H1 (cell line): ENCODE data around the gene ASIP. TPM values are rescaled to one million over a fixed set of nuclear protein-coding genes. Genes with fewer than 3 reads are reported as not detected.

Source experiments
- CTCF ChIA-PET: fragments of 300-600 bp; sonication (Branson Sonifier 250); formaldehyde crosslinking; loops from one replicate; lab custom pipeline; 2021; ENCODE audit not compliant: partially characterized antibody; lab: Charles Lee
- POLR2A ChIA-PET: fragments of 300-600 bp; sonication (Branson Sonifier 250); formaldehyde crosslinking; loops from one replicate; lab custom pipeline; 2021; ENCODE audit warnings: inconsistent platforms; ENCODE audit not compliant: partially characterized antibody; lab: Charles Lee
- DNase-seq, 2 experiments: peaks; one replicate each; pipeline versions ENCODE4 v3.0.0 to v3.0.0-alpha.2; 2010 to 2022; ENCODE audit warnings: low spot score in 2 of 2, low read depth in 1 of 2, mixed read lengths in 1 of 2
- FAIRE-seq: peaks from 2 replicates; lab custom pipeline; 2011; peaks lifted over from hg19 to GRCh38; lab: Jason Lieb, UNC
- H2AFZ ChIP-seq: 2 replicates; pipeline ENCODE4 v1.8.1; 2012; ENCODE audit warnings: low read length, inconsistent platforms
- H2AK5ac ChIP-seq: 2 replicates; pipeline ENCODE4 v1.6.1; 2013; ENCODE audit warnings: low read depth, low read length
- H2BK120ac ChIP-seq: replicated peaks from 2 replicates; pipeline ENCODE3; 2013; ENCODE audit warnings: low read depth, low read length, inconsistent platforms
- H2BK12ac ChIP-seq: 2 replicates; pipeline ENCODE4 v1.6.1; 2013; ENCODE audit warnings: low read depth, low read length
- H2BK15ac ChIP-seq: 2 replicates; pipeline ENCODE4 v1.6.1; 2013; ENCODE audit warnings: low read length
- H2BK20ac ChIP-seq: 2 replicates; pipeline ENCODE4 v1.6.1; 2013; ENCODE audit warnings: low read length
- H2BK5ac ChIP-seq: 2 replicates; pipeline ENCODE4 v1.6.1; 2013; ENCODE audit warnings: low read depth, low read length
- H3K14ac ChIP-seq: 2 replicates; pipeline ENCODE4 v1.6.1; 2013; ENCODE audit warnings: inconsistent platforms; ENCODE audit not compliant: insufficient read length
- H3K18ac ChIP-seq: 2 replicates; pipeline ENCODE4 v1.6.1; 2013; ENCODE audit warnings: low read length; ENCODE audit errors: extremely low read depth
- H3K23ac ChIP-seq: 2 replicates; pipeline ENCODE4 v1.6.1; 2013; ENCODE audit warnings: inconsistent platforms; ENCODE audit not compliant: insufficient read length
- H3K23me2 ChIP-seq: 2 replicates; pipeline ENCODE4 v1.6.1; 2013; ENCODE audit warnings: low read depth, low read length
- H3K27ac ChIP-seq: 2 replicates; pipeline ENCODE4 v1.6.1; 2011; ENCODE audit warnings: low read depth, low read length, inconsistent platforms
- H3K27me3 ChIP-seq, 4 experiments: replicated peaks in 1 of 4; 1 replicate in 1 of 4; 2 replicates in 3 of 4; pipeline versions ENCODE4 v1.6.1 to v1.8.1; 2011 to 2013; ENCODE audit warnings: low read length in 3 of 4, mild to moderate bottlenecking in 3 of 4, inconsistent platforms in 2 of 4, mixed read lengths in 2 of 4, moderate library complexity in 1 of 4; ENCODE audit not compliant: control insufficient read depth in 3 of 4, insufficient read depth in 3 of 4; ENCODE audit errors: extremely low read depth in 1 of 4
- H3K36me3 ChIP-seq, 4 experiments: 2 replicates each; pipeline versions ENCODE4 v1.6.1 to v1.8.1; 2011 to 2013; ENCODE audit warnings: mild to moderate bottlenecking in 4 of 4, low read length in 3 of 4, moderate library complexity in 2 of 4, control low read depth in 1 of 4, inconsistent platforms in 1 of 4; ENCODE audit not compliant: insufficient read depth in 4 of 4, control insufficient read depth in 2 of 4
- H3K4ac ChIP-seq: replicated peaks from 2 replicates; pipeline ENCODE3; 2013; ENCODE audit warnings: low read length, low read depth, mixed read lengths, inconsistent platforms; ENCODE audit not compliant: insufficient read length
- H3K4me1 ChIP-seq, 4 experiments: replicated peaks in 1 of 4; 1 replicate in 1 of 4; 2 replicates in 3 of 4; pipeline versions ENCODE4 v1.6.1 to v1.8.1; 2011 to 2013; ENCODE audit warnings: low read length in 3 of 4, inconsistent platforms in 2 of 4, mixed read lengths in 1 of 4; ENCODE audit not compliant: insufficient read depth in 4 of 4, control insufficient read depth in 3 of 4
- H3K4me2 ChIP-seq, 2 experiments: 2 replicates each; pipeline versions ENCODE4 v1.6.1 to v1.8.1; 2011 to 2013; ENCODE audit warnings: low read depth in 2 of 2, low read length in 2 of 2, control low read depth in 1 of 2, inconsistent platforms in 1 of 2, mild to moderate bottlenecking in 1 of 2; ENCODE audit not compliant: insufficient read depth in 1 of 2
- H3K4me3 ChIP-seq, 4 experiments: fragments of 200-600, 300-600 bp in 1 of 4; sonication (generic), shearing (Covaris generic), sonication (Bioruptor Twin) in 1 of 4; 2 replicates each; pipeline versions ENCODE4 v1.5.1 to v1.8.1; 2011 to 2016; ENCODE audit warnings: low read length in 4 of 4, low read depth in 3 of 4, control low read depth in 2 of 4, inconsistent platforms in 2 of 4, mild to moderate bottlenecking in 2 of 4, mixed read lengths in 1 of 4, moderate library complexity in 1 of 4; ENCODE audit not compliant: insufficient read depth in 2 of 4; ENCODE audit errors: extremely low read depth in 1 of 4
- H3K56ac ChIP-seq: replicated peaks from 2 replicates; pipeline ENCODE3; 2013; ENCODE audit warnings: low read depth, mild to moderate bottlenecking, mixed read lengths, low read length, inconsistent platforms; ENCODE audit not compliant: insufficient read length
- H3K79me1 ChIP-seq: 2 replicates; pipeline ENCODE4 v1.6.1; 2013; ENCODE audit warnings: low read depth, low read length, control low read depth
- H3K79me2 ChIP-seq, 2 experiments: 2 replicates each; pipeline versions ENCODE4 v1.6.1 to v1.8.1; 2012 to 2013; ENCODE audit warnings: low read length in 2 of 2, mild to moderate bottlenecking in 2 of 2, inconsistent platforms in 1 of 2; ENCODE audit not compliant: insufficient read depth in 2 of 2, control insufficient read depth in 1 of 2
- H3K9ac ChIP-seq, 4 experiments: replicated peaks in 1 of 4; 1 replicate in 1 of 4; 2 replicates in 3 of 4; pipeline versions ENCODE4 v1.6.1 to v1.8.1; 2011 to 2013; ENCODE audit warnings: low read depth in 3 of 4, low read length in 3 of 4, control low read depth in 2 of 4, mild to moderate bottlenecking in 2 of 4, moderate library complexity in 2 of 4, inconsistent platforms in 1 of 4; ENCODE audit errors: extremely low read depth in 1 of 4
- H3K9me3 ChIP-seq, 2 experiments: 2 replicates each; pipeline versions ENCODE4 v1.6.1 to v1.8.1; 2012 to 2013; ENCODE audit warnings: mild to moderate bottlenecking in 2 of 2, moderate library complexity in 2 of 2, control low read depth in 1 of 2, inconsistent platforms in 1 of 2, low read depth in 1 of 2, low read length in 1 of 2, mixed read lengths in 1 of 2; ENCODE audit not compliant: insufficient read depth in 2 of 2
- H4K20me1 ChIP-seq, 2 experiments: replicated peaks in 1 of 2; 2 replicates each; pipeline versions ENCODE3 to v1.8.1; 2011 to 2013; ENCODE audit warnings: inconsistent platforms in 2 of 2, low read length in 2 of 2, mild to moderate bottlenecking in 1 of 2; ENCODE audit not compliant: insufficient read depth in 2 of 2, control insufficient read depth in 1 of 2
- H4K5ac ChIP-seq: 2 replicates; pipeline ENCODE4 v1.6.1; 2013; ENCODE audit warnings: low read length, low read depth, mixed read lengths, inconsistent platforms; ENCODE audit not compliant: insufficient read length
- H4K8ac ChIP-seq: 2 replicates; pipeline ENCODE4 v1.8.0; 2013; ENCODE audit warnings: mild to moderate bottlenecking, moderate library complexity, low read length, inconsistent platforms; ENCODE audit not compliant: insufficient read depth; ENCODE audit errors: extremely low read depth
- H4K91ac ChIP-seq: replicated peaks from 2 replicates; pipeline ENCODE3; 2013; ENCODE audit warnings: low read length, mixed read lengths, inconsistent platforms; ENCODE audit not compliant: insufficient read length
- CEBPB ChIP-seq: IDR thresholded peaks from 2 replicates; pipeline ENCODE4 v1.6.1; 2012; ENCODE audit warnings: low read depth, low read length
- RFX5 ChIP-seq: IDR thresholded peaks from 2 replicates; pipeline ENCODE4 v1.6.1; 2011; ENCODE audit warnings: low read depth, low read length, improper control_type of control experiment, borderline replicate concordance
- WGBS, 2 experiments: shearing (Covaris generic) in 1 of 2; methylation state at CpG; one replicate each; pipeline versions ENCODE4 v1.1.6 to v1.1.7; 2013 to 2015; ENCODE audit warnings: low lambda C conversion rate in 2 of 2, mixed read lengths in 2 of 2, inconsistent platforms in 1 of 2, low coverage in 1 of 2, missing lambda C conversion rate in 1 of 2; ENCODE audit not compliant: insufficient replicate concordance in 2 of 2, insufficient coverage in 1 of 2, insufficient read length in 1 of 2; ENCODE audit errors: extremely low coverage in 1 of 2, missing lambda C conversion rate in 1 of 2; 5-methylcytosine and 5-hydroxymethylcytosine counted together
- polyA plus RNA-seq, 7 experiments: library from polyadenylated mRNA; depleted of rRNA in 3 of 7; stranded (reverse) in 5 of 7; unstranded in 2 of 7; fragments of >200 nt in 5 of 7; fragments of 200-250 nt in 2 of 7; gene quantifications; 1 replicate in 5 of 7; 2 replicates in 1 of 7; 4 replicates in 1 of 7; pipeline versions ENCODE4 v1.2.1 to v1.2.3, GENCODE V29; 2011 to 2013; ENCODE audit warnings: missing spikeins in 2 of 7, mixed read lengths in 2 of 7
- total RNA-seq: library from RNA; stranded (reverse); fragmentation: NEBNext Ultra II Directional; extraction: Animal tissue kit (Norgen Biotek cat#: 25700); gene quantifications from 2 replicates; pipeline ENCODE4 v1.2.1, GENCODE V29; 2021

Gene ASIP
- total and polyA plus RNA-seq, 2 of the 8 experiments (the other 6 are each of a cell fraction or from before 2014, with no cell fraction given): not detected

DNA sequence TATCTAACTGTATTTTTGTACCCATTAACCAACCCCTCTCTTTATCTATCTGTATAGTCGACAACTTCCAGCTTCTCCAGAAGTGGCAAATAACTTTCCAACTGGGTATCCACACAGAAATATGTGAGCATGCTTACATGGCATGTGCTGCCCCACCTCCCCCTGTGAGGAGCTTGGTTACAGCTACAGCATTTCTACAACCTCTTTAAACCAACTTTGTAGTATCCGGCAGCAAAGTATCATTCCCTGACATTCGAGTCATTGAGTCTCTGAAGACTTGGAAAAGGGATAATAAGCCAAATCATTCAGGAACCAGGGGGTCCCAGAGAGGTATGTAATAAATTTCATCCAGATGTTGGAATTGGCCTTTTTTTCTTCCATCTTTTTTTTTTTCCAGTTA lies 48.2 kb upstream of the ASIP start:
- TF ChIP-seq CEBPB (no peak), RFX5 (no peak)
- TF ChIP-seq, all 59 proteins: peak for 0
- H3K79me2 ChIP-seq: no peaks in the 10 kb centered on the region
- POLR2A ChIA-PET: interaction anchor here (0.6 kb wide), 1 partner anchor 55 kb away, joined by 3 read pairs; no protein-coding TSS in a partner anchor
- no peak overlapping the region for H2BK20ac ChIP-seq
- no peak overlapping the region for H3K56ac ChIP-seq
- no peak overlapping the region for H3K4me2 ChIP-seq
- H3K23me2 ChIP-seq: no peaks in the 10 kb centered on the region
- no peak overlapping the region for H2BK5ac ChIP-seq
- no peaks in the 10 kb centered on the region for H3K79me1 ChIP-seq
- no peak overlapping the region for H3K27ac ChIP-seq
- H3K18ac ChIP-seq: no peak overlapping the region
- no peaks in the 10 kb centered on the region for H3K27me3 ChIP-seq
- H3K14ac ChIP-seq: no peak overlapping the region
- no peak overlapping the region for H3K9ac ChIP-seq
- CTCF ChIA-PET: interaction anchor here (0.6 to 1.5 kb wide), 5 partner anchors 95 to 629 kb away, joined by 3 to 4 read pairs (median 3); no protein-coding TSS in a partner anchor
- H3K9me3 ChIP-seq: no peaks in the 10 kb centered on the region
- FAIRE-seq (no peak), DNase-seq (no peak)
- no peak overlapping the region for H3K23ac ChIP-seq
- H3K36me3 ChIP-seq: no peaks in the 10 kb centered on the region
- no peak overlapping the region for H4K5ac ChIP-seq
- no peak overlapping the region for H2BK120ac ChIP-seq
- H3K4me3 ChIP-seq: no peak overlapping the region
- H2BK12ac ChIP-seq: no peak overlapping the region
- no peak overlapping the region for H2AK5ac ChIP-seq
- WGBS, 2 experiments: 94% methylated on average over 3 of the region's 3 CpGs; no CpG with 5 or more reads in 1 of the 2 experiments
- H2AFZ ChIP-seq: no peak overlapping the region
- peaks cover 0 to 6% (median 3%) of the 10 kb centered on the region in 4 experiments; a peak in 4 of 7 replicates for H3K4me1 ChIP-seq
- H4K8ac ChIP-seq: no peak overlapping the region
- no peaks in the 10 kb centered on the region for H4K20me1 ChIP-seq
- no peak overlapping the region for H3K4ac ChIP-seq
- no peak overlapping the region for H4K91ac ChIP-seq
- H2BK15ac ChIP-seq: no peak overlapping the region
